Mesothelial cell of epicardium (in vitro differentiated cells): ENCODE results near the gene CASS4. TPM values are rescaled to one million over a fixed set of nuclear protein-coding genes. Genes with fewer than 3 reads are reported as not detected.

Experiments used
- DNase-seq, 2 experiments: peaks; one replicate each; pipeline ENCODE4 v3.0.0; 2021; ENCODE audit warnings: low spot score in 2 of 2; ENCODE audit not compliant: unreplicated experiment in 2 of 2
- H3K27ac Mint-ChIP-seq: 2 replicates; pipeline ENCODE4 v1.8.0; 2021; ENCODE audit warnings: mixed read lengths
- H3K27me3 Mint-ChIP-seq: 2 replicates; pipeline ENCODE4 v1.8.0; 2021; ENCODE audit warnings: low read depth, mixed read lengths
- H3K36me3 Mint-ChIP-seq: 2 replicates; pipeline ENCODE4 v1.8.0; 2021; ENCODE audit warnings: mixed read lengths
- H3K4me1 Mint-ChIP-seq: 2 replicates; pipeline ENCODE4 v1.8.0; 2021; ENCODE audit warnings: mixed read lengths
- H3K4me3 Mint-ChIP-seq: 2 replicates; pipeline ENCODE4 v1.8.0; 2021; ENCODE audit warnings: mild to moderate bottlenecking, moderate library complexity, mixed read lengths
- H3K9me3 Mint-ChIP-seq: 2 replicates; pipeline ENCODE4 v1.8.0; 2021; ENCODE audit warnings: mixed read lengths
- total RNA-seq: library from RNA; stranded (reverse); gene quantifications from 3 replicates; pipeline ENCODE4 v1.2.1, GENCODE V29; 2021
- TF ChIP-seq, protein P1 (sequence below): fragments of 200-600 bp; sonication (generic); IDR thresholded peaks from one replicate; pipeline ENCODE4 v1.5.0; 2021; ENCODE audit warnings: antibody characterized with exemption; ENCODE audit not compliant: unreplicated experiment

Gene CASS4
- total RNA-seq, 1 donor from 2014 or later: 0.67 TPM

DNA sequence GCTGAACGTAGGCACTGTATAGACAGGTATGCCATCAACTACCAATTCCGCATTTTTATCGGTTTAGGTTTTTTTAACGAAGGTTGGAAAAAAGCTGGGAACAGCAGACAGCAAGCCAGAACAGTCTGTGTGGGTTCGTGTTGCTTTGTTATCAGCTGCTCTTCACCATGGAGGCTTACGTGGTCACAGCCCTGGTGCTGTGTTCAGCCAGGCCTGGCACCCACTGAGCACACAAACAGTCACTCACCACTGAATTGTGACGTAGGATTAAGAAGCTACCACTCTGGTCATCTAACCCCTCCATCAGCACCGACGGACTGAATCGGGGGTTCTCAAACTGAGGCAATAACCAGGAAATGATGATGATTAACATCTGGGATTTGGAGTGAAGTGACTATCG, 40.1 kb upstream of the CASS4 start:
- Mint-ChIP-seq H3K36me3 (peaks cover 11% of the 10 kb centered on the region), H3K27me3 (no peaks in the 10 kb centered on the region), H3K4me3 (no peak overlapping the region), H3K9me3 (no peaks in the 10 kb centered on the region), H3K4me1 (no peaks in the 10 kb centered on the region), H3K27ac (no peak overlapping the region)
- TF ChIP-seq, protein P1, sequence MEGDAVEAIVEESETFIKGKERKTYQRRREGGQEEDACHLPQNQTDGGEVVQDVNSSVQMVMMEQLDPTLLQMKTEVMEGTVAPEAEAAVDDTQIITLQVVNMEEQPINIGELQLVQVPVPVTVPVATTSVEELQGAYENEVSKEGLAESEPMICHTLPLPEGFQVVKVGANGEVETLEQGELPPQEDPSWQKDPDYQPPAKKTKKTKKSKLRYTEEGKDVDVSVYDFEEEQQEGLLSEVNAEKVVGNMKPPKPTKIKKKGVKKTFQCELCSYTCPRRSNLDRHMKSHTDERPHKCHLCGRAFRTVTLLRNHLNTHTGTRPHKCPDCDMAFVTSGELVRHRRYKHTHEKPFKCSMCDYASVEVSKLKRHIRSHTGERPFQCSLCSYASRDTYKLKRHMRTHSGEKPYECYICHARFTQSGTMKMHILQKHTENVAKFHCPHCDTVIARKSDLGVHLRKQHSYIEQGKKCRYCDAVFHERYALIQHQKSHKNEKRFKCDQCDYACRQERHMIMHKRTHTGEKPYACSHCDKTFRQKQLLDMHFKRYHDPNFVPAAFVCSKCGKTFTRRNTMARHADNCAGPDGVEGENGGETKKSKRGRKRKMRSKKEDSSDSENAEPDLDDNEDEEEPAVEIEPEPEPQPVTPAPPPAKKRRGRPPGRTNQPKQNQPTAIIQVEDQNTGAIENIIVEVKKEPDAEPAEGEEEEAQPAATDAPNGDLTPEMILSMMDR: no peak
- no peak for DNase-seq

DNA sequence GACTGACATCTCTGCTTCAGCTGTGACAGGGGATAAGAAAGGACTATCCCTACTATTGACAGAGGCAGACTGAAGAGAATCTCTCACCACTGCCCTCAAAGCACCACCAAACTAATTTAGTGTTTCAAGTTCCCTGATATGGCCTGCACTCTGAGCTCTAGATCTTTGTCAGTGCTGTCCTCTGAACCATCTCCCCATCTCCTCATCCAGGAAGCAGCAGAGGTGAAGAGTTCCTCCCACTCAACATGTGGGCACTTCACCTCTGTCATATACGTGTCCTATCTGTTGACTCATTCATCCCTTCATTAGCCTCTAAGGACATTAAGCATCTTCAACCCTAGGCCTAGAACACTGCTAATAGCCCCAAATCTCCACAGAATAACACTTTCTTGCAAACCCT, 39.2 kb upstream of the CASS4 start:
- Mint-ChIP-seq H3K36me3 (peaks cover 7% of the 10 kb centered on the region), H3K27me3 (no peaks in the 10 kb centered on the region), H3K9me3 (no peaks in the 10 kb centered on the region), H3K4me3 (no peak overlapping the region), H3K27ac (no peak overlapping the region), H3K4me1 (no peaks in the 10 kb centered on the region)
- no peak for DNase-seq
- TF ChIP-seq, protein P1: no peak

DNA sequence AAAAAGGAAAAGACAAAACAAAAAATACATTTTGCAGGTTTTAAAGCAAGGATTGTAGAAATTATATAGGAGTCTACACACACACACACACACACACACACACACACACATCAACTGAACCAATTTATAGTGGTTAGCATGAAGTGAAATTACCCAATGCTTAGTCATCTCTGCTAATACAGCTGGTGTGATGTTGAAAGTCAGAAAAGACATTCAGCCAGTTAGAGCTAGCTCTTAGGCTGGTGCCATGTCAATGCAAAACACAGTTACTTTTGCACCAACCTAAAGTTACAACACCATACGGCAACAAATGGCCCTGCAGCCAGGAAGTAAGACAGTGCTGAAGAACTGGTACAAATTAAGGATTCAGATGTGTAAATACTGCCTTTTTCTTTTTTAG, 38.1 kb upstream of the CASS4 start:
- H3K27me3 Mint-ChIP-seq: no peaks in the 10 kb centered on the region

DNA sequence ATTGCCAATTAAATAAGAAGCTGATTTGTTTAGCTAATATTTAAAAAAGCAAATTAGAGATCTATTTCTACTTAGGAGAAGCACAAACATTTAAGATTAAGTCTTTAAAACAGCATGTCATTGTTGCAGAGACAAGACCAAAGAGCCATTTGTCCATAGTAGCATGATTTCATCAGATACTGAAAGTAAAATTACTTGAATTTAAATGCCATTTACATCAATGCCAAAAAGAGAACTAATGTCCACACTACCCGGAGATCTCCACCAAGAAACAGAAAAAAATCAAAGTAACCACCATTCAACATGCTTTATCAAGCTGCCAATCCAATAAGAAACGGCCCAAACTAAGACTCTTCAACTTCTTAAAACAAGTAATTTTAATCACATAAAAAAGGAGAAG, 35.7 kb upstream of the CASS4 start:
- H3K27ac Mint-ChIP-seq: no peak overlapping the region
- H3K27me3 Mint-ChIP-seq: no peaks in the 10 kb centered on the region
- no peak overlapping the region for H3K4me3 Mint-ChIP-seq
- DNase-seq: no peak
- H3K36me3 Mint-ChIP-seq: peaks cover 23% of the 10 kb centered on the region
- H3K4me1 Mint-ChIP-seq: peaks cover 3% of the 10 kb centered on the region
- H3K9me3 Mint-ChIP-seq: no peaks in the 10 kb centered on the region
- TF ChIP-seq, protein P1: no peak

More for the DNA sequence above, 38.1 kb upstream of the CASS4 start:
- Mint-ChIP-seq H3K4me3 (no peak overlapping the region), H3K36me3 (peaks cover 14% of the 10 kb centered on the region), H3K27ac (no peak overlapping the region), H3K9me3 (no peaks in the 10 kb centered on the region), H3K4me1 (no peaks in the 10 kb centered on the region)
- no peak for DNase-seq
- TF ChIP-seq, protein P1: no peak

DNA sequence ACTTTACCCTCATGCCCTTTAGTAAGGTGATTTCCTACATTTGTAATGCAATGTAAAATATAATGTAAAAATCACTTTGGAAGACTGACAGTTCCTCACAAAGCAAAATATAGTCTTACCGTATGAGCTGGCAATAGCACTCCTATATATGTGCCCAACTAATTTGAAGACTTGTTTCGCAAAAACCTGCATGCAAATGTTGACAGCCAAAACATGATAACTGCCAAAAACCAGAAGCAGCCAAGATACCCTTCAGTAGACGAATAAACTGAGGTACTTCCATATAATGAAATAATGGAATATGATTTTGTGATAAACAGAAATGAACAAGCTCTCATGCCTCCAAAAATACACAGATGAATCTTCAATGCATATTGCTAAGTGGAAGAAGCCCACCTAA, 33.7 kb upstream of the CASS4 start:
- no peaks in the 10 kb centered on the region for H3K27me3 Mint-ChIP-seq
- TF ChIP-seq, protein P1: no peak
- peaks cover 21% of the 10 kb centered on the region for H3K36me3 Mint-ChIP-seq
- no peak overlapping the region for H3K27ac Mint-ChIP-seq
- no peak overlapping the region for H3K4me3 Mint-ChIP-seq
- no peaks in the 10 kb centered on the region for H3K9me3 Mint-ChIP-seq
- DNase-seq: no peak
- peaks cover 16% of the 10 kb centered on the region for H3K4me1 Mint-ChIP-seq

DNA sequence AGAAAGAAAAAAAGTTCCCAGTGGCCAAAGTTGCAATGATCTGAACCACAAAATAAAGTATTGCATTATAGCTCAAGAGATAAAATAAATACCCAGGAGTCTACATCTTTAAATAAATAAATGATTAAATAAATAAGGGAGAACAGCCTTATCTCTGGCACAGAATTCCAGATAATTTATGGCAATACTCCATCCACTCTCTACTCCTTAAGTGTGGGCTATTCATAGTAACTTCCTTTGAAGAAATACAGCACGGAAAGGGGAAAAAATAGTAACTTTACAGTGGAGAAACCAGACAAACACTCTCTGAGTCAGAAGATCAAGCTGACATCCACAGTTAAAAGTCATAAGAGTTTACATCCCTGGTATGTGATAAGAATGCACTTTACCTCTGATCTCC, 31.7 kb upstream of the CASS4 start:
- Mint-ChIP-seq H3K4me3 (no peak overlapping the region), H3K27ac (peak overlapping the region; percentile 83), H3K9me3 (no peaks in the 10 kb centered on the region), H3K36me3 (peaks cover 25% of the 10 kb centered on the region), H3K27me3 (no peaks in the 10 kb centered on the region), H3K4me1 (peaks cover 17% of the 10 kb centered on the region)
- no peak for DNase-seq
- TF ChIP-seq, protein P1: no peak
